ENCODE data around the gene KMT2E. TPM values are rescaled to one million over a fixed set of nuclear protein-coding genes. Genes with fewer than 3 reads are reported as not detected.

KMT2E gene
- total RNA-seq, 1 donor from 2014 or later: 43.0 TPM

DNA sequence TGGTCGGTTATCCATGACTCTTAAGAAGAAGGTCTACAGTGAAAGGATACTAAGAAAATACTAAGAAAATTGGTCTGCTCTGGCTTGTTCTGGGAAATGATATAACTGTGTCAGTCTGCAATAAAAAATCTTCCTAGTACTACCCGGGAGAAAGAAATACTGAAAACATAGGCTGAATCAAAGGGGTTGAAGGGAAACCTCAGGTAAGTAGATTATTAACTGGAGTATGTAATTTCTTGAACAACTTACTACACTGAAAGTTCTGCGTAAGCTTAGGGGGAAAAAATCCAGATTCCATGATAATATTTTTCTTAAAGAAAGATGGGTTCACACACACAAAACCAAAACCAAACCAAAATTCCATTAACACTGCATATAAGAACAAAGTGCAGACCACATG is 143.3 kb downstream of the KMT2E start:
- DNase-seq (ENCODE audit: low spot score in 2 of 2): no peak
- Histone ChIP-seq H3K9me3 (no peaks in the 10 kb centered on the region), H3K4me1 (no peaks in the 10 kb centered on the region), H3K27ac (no peak overlapping the region), H3K27me3 (no peaks in the 10 kb centered on the region), H3K36me3 (no peaks in the 10 kb centered on the region), H3K4me3 (no peak overlapping the region)
- intact Hi-C loops (cut with DNase I): no loop called here
- TF ChIP-seq, protein P1, sequence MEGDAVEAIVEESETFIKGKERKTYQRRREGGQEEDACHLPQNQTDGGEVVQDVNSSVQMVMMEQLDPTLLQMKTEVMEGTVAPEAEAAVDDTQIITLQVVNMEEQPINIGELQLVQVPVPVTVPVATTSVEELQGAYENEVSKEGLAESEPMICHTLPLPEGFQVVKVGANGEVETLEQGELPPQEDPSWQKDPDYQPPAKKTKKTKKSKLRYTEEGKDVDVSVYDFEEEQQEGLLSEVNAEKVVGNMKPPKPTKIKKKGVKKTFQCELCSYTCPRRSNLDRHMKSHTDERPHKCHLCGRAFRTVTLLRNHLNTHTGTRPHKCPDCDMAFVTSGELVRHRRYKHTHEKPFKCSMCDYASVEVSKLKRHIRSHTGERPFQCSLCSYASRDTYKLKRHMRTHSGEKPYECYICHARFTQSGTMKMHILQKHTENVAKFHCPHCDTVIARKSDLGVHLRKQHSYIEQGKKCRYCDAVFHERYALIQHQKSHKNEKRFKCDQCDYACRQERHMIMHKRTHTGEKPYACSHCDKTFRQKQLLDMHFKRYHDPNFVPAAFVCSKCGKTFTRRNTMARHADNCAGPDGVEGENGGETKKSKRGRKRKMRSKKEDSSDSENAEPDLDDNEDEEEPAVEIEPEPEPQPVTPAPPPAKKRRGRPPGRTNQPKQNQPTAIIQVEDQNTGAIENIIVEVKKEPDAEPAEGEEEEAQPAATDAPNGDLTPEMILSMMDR (IDR thresholded peaks at IDR 0.05): no peak

DNA sequence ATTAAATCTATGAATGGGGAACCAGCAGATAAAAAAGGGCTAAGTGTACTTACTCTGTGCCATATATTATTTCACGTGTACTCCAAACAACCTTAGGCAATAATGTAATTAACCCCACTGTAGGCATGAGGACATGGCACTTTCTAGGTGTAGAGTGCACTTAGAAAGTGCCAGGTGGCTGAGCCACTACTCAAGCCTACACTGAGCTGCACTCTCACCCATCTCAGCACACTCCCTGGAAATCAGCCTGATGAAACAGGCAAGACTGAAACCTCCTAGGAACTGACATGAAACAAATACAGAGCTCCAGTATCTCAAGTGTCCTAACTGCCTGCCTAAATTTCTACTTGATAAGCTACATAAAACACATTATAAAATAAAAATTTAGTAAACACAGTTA is 147.4 kb downstream of the KMT2E start:
- H3K9me3 ChIP-seq: no peaks in the 10 kb centered on the region
- no peak for DNase-seq (ENCODE audit: low spot score in 2 of 2)
- TF ChIP-seq, protein P1 (IDR thresholded peaks at IDR 0.05): no peak
- no peaks in the 10 kb centered on the region for H3K27me3 ChIP-seq
- H3K36me3 ChIP-seq: peaks cover 10 to 14% of the 10 kb centered on the region in 2 donors
- H3K4me3 ChIP-seq: no peak overlapping the region
- no peak overlapping the region for H3K27ac ChIP-seq
- H3K4me1 ChIP-seq: no peaks in the 10 kb centered on the region
- intact Hi-C loops (cut with DNase I): no loop called here
